ENCODE measurements around the gene SLC44A2.
"Not testable (repeated sequence)": the region's sequence is repeated elsewhere in the genome, so short reads cannot be mapped to it uniquely, and the experiment has no call there.

Gene SLC44A2

DNA sequence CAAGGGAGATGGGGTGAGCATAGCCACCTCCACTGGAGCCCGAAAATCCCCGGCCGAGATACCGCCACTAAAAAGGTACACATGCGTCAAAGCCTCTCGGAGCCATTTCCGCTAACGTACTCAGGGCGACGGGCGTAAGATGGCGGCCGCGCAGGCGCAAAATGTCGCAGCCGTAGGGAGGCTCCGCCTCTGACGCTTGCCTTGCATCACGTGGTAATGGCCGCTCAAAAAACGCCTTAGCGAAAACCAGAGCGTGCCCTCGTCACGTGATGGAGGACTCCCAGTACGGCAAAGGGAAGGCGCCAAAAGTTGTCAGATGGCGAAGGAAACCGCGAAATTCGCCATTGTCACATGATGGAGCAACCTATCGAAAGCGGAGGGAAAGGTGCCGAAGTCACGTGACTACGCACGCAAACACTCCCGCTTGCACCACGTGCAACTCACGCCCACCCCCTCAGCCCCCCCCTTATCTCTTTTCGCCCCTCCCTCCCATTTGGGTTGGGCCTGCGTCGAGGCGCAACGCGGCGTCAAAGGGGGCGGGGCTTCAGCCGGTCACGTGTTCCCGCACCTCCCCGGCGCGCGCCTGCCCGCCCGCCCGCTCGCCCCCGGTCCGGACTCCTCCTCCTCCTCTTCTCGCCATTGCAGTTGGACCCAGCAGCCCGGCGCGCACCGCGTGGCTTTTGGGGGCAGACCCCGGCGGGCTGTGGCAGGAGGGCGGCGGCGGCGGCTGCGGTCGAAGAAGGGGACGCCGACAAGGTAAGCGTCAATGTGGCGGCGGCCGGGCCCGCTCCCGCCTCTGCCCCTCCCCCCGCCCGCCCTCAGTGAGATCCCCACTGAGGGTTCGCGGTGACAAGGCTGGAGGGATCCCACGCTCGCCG lies 28.6 kb downstream of the SLC44A2 start, which contains the start of gene ILF3:
ILF3 (plus strand) TSS at position 615 of the 878 bp plus-strand sequence. CDS start 16,260 bp downstream, outside the sequence.
- DNase-seq = peak; percentile 100

DNA sequence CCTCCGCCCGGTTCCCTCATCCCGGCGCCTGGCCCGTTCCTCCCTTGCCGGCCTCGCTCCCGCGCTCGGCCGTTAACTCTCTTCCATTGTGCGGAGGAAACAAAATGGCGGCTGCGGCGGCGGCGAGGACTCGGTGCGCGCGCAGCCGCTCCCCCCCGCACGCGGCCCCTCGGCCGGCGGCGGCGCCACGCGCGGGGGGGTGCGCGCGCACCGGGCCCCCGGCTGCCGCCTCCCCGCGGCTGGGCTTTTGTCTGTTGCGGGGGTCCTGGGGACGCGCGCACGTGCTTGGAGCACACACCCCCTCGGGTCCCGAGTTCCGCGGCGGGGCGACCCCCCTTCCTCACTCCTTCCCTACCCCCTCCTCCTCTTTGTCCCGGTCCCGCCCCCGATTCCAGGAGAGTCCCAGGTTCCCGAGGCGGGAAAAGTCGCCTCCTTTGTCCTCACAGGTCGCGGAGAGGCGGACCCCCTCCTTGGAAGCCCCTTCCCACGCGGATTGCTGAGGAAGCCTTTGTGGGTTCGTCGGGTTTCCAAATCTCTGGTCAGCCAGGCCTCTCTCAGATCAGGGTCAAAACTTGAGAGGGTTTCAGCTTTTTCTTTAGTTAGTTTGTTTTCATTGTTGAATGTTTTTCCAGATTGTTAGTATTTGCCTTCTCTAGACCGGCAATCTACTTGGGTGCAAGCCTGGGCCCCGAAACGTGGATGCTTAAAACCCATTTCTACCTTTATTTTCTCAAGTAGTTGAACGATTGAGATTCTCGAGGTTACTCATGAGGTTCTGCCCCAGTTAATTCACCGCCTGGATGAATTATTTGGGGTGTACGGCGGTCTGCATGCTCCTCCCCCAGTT lies 29.5 kb downstream of the SLC44A2 start:
- DNase-seq = peak; percentile 73

DNA sequence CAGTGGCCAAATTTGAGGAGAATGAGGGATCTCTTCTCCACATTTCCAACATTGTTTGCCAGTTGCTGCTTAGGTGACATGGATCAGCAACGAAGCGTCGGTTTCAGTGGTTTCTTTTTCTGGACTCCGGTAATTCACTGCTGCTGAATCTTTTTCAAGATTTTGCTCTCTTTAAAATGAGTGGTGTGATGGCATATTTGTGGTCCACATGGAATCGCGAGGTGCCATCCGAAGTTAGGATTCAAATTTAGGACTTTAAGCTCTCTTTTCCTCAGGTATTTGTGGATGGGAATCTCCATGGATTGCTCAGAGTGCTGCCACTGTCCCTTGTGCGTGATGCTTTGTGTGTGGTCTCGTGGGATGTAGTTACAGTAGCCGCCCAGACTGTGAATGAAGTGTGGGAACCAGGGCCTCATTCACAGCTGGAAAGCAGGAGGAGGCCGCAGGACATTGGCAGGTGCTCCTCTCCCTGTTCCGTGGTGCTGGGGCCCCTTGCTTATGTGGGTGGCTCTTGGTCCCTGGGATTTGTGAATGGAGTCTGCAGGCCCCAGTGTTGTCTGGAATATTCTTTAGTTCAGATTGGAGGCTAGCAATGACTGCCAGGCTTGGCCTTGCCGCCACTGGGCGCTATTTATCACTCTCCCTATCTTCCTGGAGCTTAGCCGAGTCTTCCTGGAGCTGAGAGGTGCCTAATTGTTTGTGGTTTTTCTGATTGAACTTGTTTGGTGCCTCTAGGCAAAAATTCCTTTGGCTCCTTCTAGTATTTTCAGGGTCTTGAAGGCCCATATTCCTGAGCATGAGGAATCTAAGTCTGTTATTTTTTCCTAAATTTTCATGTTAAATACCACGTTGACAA lies 30.3 kb downstream of the SLC44A2 start:
- DNase-seq = no peak

DNA sequence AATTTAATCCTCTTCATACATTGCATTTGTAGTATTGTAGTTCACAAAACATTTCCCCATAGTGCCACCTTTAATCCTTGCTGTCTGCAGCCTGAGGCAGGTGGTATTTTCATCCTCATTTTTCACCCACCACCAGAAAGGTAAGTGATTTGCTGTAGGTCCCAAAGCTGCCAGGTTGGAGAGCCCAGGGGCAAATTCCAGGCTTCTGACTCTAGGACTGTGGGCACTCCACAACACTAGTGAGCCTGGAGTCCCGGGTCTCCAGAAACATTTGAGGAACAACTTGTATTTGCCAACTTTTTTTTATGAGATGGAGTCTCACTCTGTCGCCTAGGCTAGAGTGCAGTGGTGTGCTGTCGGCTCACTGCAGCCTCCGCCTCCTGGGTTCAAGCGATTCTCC lies 35.0 kb downstream of the SLC44A2 start:
- no peak for DNase-seq

DNA sequence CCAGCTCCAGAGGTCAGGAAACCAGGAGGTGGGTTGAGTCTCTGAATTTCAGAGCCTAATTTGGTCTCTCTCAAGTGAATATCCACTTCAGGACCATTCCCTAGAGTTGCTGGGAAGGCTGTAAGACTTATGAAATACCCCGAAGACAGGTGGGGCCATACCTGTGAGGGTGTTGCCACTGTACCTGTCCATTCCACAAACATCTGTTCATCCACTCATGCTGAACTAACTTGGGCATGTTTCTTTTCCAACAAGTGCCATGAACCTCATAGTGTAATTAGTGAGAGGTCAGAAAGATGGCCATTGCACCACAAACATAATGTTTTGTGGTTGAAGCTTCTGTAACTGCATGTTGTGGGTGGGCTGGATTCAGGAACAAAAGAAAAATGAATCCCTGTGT lies 36.6 kb downstream of the SLC44A2 start:
- DNase-seq = no peak

DNA sequence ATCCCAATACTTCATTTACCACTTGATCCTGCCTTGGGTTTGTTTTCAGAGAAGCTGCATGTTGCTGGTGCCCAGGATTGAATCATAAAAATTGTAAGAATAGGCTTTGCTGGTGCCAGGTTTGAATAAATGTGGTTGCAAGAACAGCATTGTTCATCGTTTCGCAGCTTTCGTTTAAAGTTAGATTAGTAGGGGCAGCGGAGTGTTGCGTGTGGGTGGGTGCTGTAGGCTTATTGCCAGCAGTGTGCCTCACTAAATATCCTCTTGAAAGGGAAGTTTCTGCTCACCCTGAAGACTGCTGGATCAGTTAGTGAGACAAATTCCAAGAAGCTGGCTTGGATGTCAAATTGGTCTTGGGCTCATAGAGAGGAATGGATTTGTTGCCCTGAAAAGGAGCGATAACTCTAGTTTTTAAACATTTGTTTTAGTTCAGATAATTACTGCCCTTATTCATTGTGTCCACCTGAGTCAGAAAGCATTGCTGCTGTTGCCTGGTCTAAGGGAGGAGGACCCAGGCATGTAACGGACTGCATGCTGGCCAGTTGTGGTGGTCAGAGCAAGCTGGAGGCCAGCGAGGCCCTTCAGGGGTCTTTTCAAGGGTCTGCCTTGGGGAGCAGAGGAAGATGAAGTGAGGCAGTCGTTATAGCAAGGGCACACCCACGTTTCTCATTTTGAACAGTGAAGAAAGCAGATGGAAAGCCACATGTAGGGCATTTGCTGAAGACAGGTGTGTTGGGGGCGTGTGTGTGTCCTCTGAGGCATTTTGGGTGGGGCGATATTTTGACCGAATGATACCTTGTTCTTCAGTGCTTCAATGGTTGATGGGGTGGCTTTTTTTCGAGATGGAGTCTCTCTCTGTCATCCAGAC lies 37.3 kb downstream of the SLC44A2 start:
- no peak for DNase-seq

DNA sequence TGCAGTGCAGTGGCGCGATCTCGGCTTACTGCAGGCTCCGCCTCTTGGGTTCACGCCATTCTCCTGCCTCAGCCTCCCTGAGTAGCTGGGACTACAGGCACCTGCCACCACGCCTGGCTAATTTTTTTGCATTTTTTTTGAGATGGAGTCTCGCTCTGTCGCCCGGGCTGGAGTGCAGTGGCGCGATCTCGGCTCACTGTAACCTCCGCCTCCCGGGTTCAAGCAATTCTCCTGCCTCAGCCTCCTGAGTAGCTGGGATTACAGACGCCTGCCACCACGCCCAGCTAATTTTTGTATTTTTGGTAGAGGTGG lies 37.9 kb downstream of the SLC44A2 start:
- DNase-seq = not testable (repeated sequence)

DNA sequence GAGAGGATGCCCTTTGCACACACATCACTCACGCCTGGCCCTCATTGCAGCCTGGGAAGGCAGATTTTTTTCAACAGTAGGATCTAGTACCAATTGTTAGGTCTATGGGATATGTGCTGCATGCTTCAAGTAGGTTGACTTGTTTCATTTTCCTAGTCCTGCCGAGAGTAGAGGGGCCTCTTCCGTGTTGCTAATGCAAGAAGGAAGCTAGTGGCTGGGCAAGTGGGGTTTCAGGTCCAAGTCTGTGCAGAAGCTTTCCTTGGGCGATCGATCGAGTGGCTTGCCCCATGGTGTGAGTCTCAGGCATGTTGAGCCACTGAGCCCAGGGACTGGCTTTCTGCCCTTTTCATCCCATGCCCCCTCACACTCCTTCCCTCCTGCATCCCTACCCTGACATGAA lies 42.5 kb downstream of the SLC44A2 start:
- DNase-seq = no peak

DNA sequence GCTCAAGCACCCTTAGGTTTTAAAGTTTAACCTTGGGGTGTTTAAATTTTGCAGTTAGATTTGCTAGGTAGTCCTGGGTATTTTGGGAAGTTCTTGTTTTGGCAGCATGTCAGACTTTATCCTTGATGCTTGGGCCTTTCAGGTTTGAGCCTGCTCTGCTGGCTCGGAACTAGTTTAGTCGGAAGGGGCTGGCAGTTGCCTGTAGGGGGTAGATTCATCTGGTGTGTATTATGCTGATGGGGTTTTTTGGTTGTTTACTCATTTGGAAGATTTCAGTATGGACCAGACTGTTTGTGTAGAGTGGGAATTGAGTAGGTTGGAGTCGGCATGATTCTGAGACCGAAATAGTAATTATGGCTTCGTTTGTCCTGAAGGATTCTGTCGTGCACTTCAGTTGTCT lies 43.9 kb downstream of the SLC44A2 start:
- no peak for DNase-seq

DNA sequence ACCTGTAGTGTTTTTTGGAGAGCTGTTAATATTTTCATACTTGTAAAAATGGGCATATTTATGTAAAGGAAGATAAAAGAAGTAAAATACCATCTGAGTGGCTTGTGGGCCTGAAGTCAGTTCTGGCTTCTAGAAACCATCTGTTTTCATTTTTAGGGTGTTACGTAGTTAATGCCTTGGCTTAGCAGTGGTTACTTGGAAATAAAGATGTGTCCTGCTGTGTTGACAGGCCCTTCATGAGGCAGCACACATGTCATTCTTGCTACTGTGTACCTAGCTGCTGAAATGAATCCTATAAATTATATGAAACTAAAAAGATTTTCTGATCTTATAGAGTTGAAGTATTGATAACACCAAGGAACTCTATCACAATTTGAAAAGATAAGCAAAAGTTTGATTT lies 44.8 kb downstream of the SLC44A2 start:
- no peak for DNase-seq

DNA sequence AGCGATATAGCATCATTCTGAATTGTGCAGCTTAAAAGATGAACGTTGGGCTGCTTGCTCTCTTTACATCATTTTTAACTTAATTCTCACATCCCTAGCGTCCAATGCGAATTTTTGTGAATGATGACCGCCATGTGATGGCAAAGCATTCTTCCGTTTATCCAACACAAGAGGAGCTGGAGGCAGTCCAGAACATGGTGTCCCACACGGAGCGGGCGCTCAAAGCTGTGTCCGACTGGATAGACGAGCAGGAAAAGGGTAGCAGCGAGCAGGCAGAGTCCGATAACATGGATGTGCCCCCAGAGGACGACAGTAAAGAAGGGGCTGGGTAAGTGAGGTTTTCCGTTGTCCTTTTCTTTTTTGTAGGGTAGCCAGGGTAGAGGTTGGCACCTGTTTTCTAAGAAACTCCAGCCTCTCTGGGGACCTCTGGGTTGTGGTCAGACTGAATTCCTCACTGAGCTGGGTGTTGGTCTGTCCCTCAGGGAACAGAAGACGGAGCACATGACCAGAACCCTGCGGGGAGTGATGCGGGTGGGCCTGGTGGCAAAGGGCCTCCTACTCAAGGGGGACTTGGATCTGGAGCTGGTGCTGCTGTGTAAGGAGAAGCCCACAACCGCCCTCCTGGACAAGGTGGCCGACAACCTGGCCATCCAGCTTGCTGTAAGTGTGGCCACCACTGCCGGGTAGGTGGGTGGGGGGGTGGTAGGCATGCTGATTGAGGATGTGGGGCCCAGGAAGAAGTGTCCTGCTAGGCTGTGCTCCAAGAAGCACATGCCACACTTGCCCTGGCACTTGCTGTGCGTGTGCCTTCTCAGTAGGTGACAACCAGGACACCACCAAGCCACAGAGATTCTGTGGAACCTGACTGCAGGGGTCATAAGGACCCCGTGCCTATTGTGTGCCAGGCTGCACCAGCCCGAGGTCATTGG lies 45.8 kb downstream of the SLC44A2 start:
- DNase-seq = no peak

DNA sequence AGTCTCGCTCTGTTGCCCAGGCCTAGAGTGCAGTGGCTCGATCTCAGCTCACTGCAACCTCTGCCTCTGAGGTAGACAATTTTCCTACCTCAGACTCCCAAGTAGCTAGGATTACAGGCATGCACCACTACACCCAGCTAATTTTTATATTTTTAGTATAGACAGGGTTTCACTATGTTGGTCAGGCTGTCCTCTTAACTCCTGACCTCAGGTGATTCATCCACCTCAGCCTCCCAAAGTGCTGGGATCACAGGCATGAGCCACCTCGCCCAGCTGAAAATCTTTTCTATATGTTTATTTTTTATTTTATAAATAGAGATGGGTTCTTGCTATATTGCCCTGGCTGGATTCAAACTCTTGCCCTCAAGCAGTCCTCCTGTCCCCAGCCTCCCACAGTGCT lies 46.6 kb downstream of the SLC44A2 start:
- not testable (repeated sequence) for DNase-seq

DNA sequence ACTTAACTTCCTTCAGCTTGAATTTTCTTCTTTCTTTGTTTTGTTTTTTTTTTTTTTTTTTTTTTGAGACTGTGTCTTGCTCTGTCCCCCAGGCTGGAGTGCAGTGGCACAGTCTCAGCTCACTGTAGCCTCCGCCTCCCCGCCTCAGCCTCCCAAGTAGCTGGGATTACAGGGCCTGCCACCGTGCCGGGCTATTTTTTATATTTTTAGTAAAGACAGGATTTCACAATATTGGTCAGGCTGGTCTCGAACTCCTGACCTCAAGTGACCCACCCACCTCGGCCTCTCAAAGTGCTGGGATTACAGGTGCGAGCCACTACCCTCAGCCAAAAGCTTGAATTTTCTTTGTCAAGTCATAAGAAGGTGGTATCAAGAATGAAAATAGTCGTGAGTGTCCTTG lies 49.9 kb downstream of the SLC44A2 start:
- DNase-seq = not testable (repeated sequence)

DNA sequence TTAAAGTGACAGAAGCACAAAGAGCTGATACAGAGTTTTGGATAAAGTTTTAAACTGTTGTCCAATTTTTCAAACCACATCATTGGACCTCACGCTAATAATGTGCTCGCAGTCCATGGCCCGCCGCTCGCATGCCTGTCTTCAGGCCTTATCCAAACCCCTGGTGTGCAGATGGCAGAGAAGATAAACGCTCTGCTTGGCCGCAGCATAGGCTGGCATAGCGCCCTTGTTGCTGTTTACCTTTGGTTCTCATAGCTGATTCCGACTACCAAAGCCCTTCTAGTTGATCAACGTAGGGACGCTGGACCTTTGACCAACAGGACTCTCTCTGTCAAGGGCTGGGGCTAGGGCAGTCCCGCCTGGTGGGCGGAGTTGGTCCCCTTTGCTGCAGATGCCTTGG lies 52.4 kb downstream of the SLC44A2 start:
- no peak for DNase-seq

DNA sequence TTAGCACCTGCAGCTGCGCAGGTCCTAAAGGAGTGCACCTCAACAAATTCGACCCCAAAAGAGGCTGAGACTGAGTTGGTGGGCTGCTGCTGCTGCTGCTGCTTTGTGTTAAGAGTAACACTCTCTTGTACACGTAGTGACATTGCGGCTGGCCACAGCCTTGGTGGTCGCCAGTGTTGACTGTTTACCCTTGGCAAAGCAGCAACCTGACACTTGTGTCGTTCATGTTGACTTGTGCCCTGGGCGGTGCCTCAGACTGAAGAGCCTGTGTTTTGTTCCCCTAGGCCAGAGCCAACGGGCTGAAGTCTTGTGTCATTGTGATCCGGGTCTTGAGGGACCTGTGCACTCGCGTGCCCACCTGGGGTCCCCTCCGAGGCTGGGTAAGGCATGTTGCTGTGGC lies 53.5 kb downstream of the SLC44A2 start:
- DNase-seq = no peak

DNA sequence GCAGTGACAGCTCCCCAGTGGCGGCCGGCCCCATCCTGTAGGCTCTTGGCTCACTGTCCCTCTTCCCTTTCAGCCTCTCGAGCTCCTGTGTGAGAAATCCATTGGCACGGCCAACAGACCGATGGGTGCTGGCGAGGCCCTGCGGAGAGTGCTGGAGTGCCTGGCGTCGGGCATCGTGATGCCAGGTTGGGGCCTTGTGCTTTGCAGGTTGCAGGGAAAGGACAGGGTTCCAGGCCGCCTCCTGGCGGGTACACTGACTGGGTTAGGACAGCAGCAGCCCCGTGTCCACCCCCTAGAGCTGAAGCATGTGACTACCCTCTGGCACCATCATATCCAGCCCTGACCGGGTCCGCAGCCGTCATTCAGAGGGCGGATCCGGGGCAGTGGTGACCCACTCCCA lies 54.4 kb downstream of the SLC44A2 start:
- DNase-seq = no peak

DNA sequence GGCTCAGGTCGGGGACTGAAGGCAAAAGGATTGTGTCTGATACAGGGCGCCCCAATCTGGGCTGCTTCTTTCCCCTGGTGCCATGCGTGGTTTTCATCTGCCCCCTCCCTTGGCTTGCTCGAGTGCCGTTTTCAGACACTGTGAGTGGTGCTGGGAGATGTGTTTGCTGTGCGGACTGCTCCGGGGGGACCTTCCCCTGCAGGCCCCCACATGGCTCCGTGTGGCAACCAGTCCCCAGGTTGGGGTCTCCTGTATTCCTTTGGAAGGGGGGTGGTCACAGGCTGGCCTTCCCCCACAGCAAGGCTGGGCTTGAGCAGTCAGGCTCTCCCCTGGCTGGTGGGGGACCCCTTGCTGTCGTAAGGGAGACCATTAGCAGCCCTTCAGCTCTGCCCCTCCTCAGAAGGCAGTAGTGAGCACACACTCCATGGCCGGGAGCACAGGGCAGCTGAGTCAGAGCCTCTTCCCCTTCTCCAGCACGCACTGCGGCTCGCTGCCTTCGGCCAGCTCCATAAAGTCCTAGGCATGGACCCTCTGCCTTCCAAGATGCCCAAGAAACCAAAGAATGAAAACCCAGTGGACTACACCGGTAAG lies 55.3 kb downstream of the SLC44A2 start:
- no peak for DNase-seq

DNA sequence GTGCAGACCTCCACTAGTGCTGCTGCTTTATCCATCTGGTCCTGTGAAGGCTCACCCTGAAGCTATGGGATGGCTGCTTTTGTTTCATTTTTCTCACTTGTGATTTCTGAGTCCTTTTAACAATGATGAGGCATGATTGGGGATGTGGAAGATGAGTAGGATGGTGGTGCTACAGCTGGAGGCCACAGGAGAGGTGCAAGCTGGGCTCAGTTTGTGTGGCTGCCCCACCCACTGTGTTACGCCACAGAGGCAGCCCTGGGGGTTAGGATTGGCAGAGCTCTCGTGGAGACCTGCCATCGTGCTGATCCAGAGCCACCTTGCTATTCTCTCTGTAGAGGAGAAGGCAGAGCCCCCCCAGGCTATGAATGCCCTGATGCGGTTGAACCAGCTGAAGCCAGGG lies 56.3 kb downstream of the SLC44A2 start:
- no peak for DNase-seq

DNA sequence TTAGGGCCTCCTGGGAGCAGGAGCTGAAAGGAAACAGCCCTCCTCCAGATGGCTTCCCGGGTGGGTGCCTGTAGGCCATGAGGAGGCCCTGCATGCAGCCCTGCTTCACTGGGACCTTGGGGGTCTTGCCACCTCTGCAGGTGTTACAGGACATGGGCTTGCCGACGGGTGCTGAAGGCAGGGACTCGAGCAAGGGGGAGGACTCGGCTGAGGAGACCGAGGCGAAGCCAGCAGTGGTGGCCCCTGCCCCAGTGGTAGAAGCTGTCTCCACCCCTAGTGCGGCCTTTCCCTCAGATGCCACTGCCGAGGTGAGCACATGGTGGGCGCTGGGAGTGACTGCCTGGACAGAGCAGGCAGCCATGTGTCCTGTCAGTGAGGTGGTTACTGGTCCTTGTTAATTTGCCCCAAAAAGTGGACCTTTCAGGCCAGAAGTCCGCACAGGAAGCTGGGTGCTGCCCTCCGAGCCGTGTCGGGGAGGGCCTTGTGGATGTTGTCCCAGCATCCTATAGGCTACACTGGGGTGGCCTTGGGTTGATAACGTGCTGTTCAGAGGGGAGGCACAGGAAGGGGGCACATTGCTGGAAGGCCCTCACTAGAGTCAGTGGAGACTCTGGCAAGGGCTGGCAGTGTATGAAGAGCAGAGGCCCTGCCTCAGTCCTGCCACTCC lies 57.2 kb downstream of the SLC44A2 start:
- no peak for DNase-seq

DNA sequence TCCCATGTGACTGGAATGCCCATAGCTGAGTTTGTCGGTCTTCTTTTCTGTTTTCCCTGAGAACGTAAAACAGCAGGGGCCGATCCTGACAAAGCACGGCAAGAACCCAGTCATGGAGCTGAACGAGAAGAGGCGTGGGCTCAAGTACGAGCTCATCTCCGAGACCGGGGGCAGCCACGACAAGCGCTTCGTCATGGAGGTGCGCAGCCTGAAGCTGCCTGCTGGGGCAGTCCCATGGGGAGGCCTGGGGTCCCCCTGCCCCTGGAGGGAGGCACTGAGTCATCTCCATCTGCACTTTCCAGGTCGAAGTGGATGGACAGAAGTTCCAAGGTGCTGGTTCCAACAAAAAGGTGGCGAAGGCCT lies 57.7 kb downstream of the SLC44A2 start:
- no peak for DNase-seq

Measured in NCI-H1105 treated with DMSO at 0.1 percent for 48 hours (cell line).